Measurements from ENCODE around the gene SLC25A24. TPM values are rescaled to one million over a fixed set of nuclear protein-coding genes. Genes with fewer than 3 reads are reported as not detected.
"Not testable (repeated sequence)": the region's sequence is repeated elsewhere in the genome, so short reads cannot be mapped to it uniquely, and the experiment has no call there.

SLC25A24 gene
- total and polyA plus RNA-seq, 9 of the 15 experiments (the other 6 are each of a cell fraction or from before 2014, with no cell fraction given) = 6.9 to 34.9 (median 25.4) TPM

DNA sequence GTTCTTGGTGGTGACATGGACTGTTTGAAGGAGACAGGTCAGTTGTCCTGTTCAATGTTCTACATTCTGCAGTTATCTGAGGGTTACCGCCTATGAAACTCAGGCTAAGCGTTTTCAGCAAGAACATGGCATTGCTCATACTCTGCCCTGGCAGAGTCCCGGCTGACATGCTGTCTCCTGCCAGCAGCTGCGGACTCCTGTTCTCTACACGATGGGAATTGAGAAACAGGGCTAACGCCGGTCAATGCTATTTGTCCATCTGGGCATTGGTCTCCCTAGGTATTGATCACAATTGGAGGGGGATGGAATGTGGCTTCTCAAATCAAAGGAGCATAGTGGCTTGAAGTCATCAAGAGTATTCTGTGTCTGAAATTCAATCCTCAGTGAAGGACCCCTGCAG is 23.1 kb upstream of the SLC25A24 start:
- H3K4me1 ChIP-seq (replicated peaks in 1 of 2; ENCODE audit: control insufficient read depth in 2 of 2, insufficient read depth in 2 of 2, low read length in 2 of 2); POLR2A ChIA-PET; H3K36me3 ChIP-seq (ENCODE audit: control insufficient read depth, insufficient read depth, low read length); H3K4me3 ChIP-seq; ATAC-seq; BruUV-seq (replicated peaks); H4K20me1 ChIP-seq (replicated peaks; ENCODE audit: control insufficient read depth, insufficient read depth, low read length); H3K9me3 ChIP-seq (replicated peaks; ENCODE audit: control insufficient read depth, insufficient read depth, low read depth, low read length); H3K79me2 ChIP-seq (ENCODE audit: control insufficient read depth, insufficient read depth, low read length); H2AFZ ChIP-seq (ENCODE audit: low read depth, low read length); DNase-seq (ENCODE audit: extremely low read depth in 1 of 4, low spot score in 3 of 4); H3K27ac ChIP-seq (ENCODE audit: extremely low read depth, low read depth, low read length); H3K9ac ChIP-seq (ENCODE audit: insufficient read depth in 1 of 2, low read depth in 2 of 2, low read length in 2 of 2); FAIRE-seq; H3K4me2 ChIP-seq (ENCODE audit: insufficient read depth, low read length); H3K9me1 ChIP-seq (ENCODE audit: control insufficient read depth, insufficient read depth, low read length); intact Hi-C loops (cut with micrococcal nuclease); H3K27me3 ChIP-seq (ENCODE audit: control insufficient read depth in 2 of 2, insufficient read depth in 2 of 2, low read length in 2 of 2); CTCF ChIA-PET (ENCODE audit: low intra/inter-chr PET ratio): not testable (repeated sequence)
- WGBS (ENCODE audit: insufficient coverage, low coverage, missing lambda C conversion rate) = 86% methylated on average over 7 of the region's 7 CpGs
- in situ Hi-C loops (cut with MboI) = loop anchor here (25.0 kb wide), 1 partner anchor 239 kb away; the partner anchor contains the start of gene NBPF6

GRCh38 chr1:108217515-108218174 is 17.5 kb upstream of the SLC25A24 start:
- DNase-seq (ENCODE audit: extremely low read depth in 1 of 4, low spot score in 3 of 4); H3K4me3 ChIP-seq; H3K27me3 ChIP-seq (ENCODE audit: control insufficient read depth in 2 of 2, insufficient read depth in 2 of 2, low read length in 2 of 2); H3K9me3 ChIP-seq (replicated peaks; ENCODE audit: control insufficient read depth, insufficient read depth, low read depth, low read length); FAIRE-seq; H3K9me1 ChIP-seq (ENCODE audit: control insufficient read depth, insufficient read depth, low read length); H3K27ac ChIP-seq (ENCODE audit: extremely low read depth, low read depth, low read length); H3K9ac ChIP-seq (ENCODE audit: insufficient read depth in 1 of 2, low read depth in 2 of 2, low read length in 2 of 2); CTCF ChIA-PET (ENCODE audit: low intra/inter-chr PET ratio); H3K4me1 ChIP-seq (replicated peaks in 1 of 2; ENCODE audit: control insufficient read depth in 2 of 2, insufficient read depth in 2 of 2, low read length in 2 of 2); intact Hi-C loops (cut with micrococcal nuclease); H3K36me3 ChIP-seq (ENCODE audit: control insufficient read depth, insufficient read depth, low read length); H4K20me1 ChIP-seq (replicated peaks; ENCODE audit: control insufficient read depth, insufficient read depth, low read length); H2AFZ ChIP-seq (ENCODE audit: low read depth, low read length); POLR2A ChIA-PET; H3K79me2 ChIP-seq (ENCODE audit: control insufficient read depth, insufficient read depth, low read length); H3K4me2 ChIP-seq (ENCODE audit: insufficient read depth, low read length); BruUV-seq (replicated peaks): not testable (repeated sequence)
- 0 out of 3 replicates have a peak, but pooled peaks have one; percentile 19 for ATAC-seq
- peak; percentile 50 for TF ChIP-seq NFIX (CRISPR knock-in tag; IDR thresholded peaks at IDR 0.05; ENCODE audit: low read depth)
- peak; percentile 15; the same call in 1 of the 2 replicates for TF ChIP-seq FOSL1 (tag; conservative IDR thresholded peaks at IDR 0.05)
- peak; percentile 94 for TF ChIP-seq NFIC (IDR thresholded peaks at IDR 0.05)
- in situ Hi-C loops (cut with MboI) = loop anchor here (10.0 to 25.0 kb wide), 2 partner anchors 107 to 245 kb away; partner anchors contain the start of gene NBPF6
- WGBS (ENCODE audit: insufficient coverage, low coverage, missing lambda C conversion rate) = 44% methylated on average over 14 of the region's 14 CpGs

Data from K562 (cell line).